GM12892 (cell line): ENCODE data around the gene DDRGK1.

Experiments
- DNase-seq: peaks from one replicate; pipeline ENCODE4 v3.0.0; 2011; ENCODE audit not compliant: insufficient read length
- FAIRE-seq: peaks from 2 replicates; lab custom pipeline; 2011; peaks lifted over from hg19 to GRCh38; lab: Jason Lieb, UNC
- POLR2A ChIP-seq: IDR thresholded peaks from 2 replicates; pipeline ENCODE4 v1.6.1; 2011; ENCODE audit warnings: low read depth, low read length, control low read depth
- POLR2AphosphoS5 ChIP-seq: IDR thresholded peaks from 2 replicates; pipeline ENCODE4 v1.6.1; 2011; ENCODE audit warnings: low read depth, low read length, control low read depth
- TAF1 ChIP-seq: IDR thresholded peaks from 2 replicates; pipeline ENCODE4 v1.6.1; 2011; ENCODE audit warnings: low read depth, mild to moderate bottlenecking, control low read depth, low read length, borderline replicate concordance

DDRGK1 gene

DNA sequence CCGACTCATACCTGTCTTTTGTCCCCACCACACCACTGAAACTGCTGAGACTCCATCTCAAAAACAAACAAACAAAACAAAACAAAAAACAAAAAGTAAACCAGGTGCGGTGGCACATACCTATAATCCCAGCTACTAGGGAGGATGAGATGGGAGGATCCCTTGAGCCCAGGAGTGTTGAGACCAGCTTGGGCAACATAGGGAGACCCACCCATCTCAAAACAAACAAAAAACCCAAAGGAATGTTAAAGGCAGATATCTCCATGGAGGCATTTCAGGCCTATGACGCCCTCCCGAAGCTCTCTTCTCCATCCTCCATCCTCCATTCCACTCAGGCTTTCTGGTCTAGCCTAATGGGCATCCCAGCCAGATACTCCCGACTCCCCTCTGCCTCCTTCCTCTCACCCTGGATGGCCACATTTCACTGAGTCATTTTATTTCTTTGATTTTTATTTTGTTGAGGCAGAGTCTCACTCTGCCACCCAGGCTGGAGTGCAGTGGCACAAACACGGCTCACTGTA, 37.8 kb upstream of the DDRGK1 start:
- no peak for TF ChIP-seq TAF1
- TF ChIP-seq POLR2AphosphoS5 = no peak
- no peak for TF ChIP-seq POLR2A
- DNase-seq (no peak), FAIRE-seq (no peak)

DNA sequence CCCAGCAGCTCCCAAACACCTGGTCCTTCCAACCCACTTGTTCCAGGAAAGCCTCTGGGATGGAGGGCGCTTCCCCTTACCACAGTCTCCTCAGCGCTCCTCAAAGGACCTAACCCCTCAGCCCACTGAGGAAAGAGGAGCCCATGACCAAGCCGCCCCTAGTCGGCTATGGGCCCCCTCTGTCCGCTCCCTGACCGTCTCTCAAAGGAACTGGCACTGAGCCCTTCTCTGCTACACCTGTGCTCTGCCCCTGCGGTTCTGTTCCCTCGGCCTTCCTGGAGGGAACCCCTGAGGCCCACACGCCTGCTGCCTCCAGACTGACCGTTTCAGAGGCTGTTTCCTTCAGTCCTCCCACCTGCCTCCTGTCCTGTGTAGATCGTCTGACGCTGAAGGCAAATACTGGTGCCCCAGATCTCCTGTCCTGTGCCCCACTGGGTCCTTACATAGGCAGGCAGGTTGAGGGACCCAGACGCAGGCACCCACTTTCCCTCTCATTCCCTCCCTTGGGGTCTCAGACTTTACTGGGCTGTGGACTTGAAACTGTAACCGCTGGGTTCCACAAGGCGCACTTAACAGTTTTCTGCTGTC, 36.4 kb upstream of the DDRGK1 start:
- FAIRE-seq = no peak
- no peak for TF ChIP-seq POLR2A
- TF ChIP-seq TAF1 = no peak
- no peak for TF ChIP-seq POLR2AphosphoS5
- DNase-seq = no peak

DNA sequence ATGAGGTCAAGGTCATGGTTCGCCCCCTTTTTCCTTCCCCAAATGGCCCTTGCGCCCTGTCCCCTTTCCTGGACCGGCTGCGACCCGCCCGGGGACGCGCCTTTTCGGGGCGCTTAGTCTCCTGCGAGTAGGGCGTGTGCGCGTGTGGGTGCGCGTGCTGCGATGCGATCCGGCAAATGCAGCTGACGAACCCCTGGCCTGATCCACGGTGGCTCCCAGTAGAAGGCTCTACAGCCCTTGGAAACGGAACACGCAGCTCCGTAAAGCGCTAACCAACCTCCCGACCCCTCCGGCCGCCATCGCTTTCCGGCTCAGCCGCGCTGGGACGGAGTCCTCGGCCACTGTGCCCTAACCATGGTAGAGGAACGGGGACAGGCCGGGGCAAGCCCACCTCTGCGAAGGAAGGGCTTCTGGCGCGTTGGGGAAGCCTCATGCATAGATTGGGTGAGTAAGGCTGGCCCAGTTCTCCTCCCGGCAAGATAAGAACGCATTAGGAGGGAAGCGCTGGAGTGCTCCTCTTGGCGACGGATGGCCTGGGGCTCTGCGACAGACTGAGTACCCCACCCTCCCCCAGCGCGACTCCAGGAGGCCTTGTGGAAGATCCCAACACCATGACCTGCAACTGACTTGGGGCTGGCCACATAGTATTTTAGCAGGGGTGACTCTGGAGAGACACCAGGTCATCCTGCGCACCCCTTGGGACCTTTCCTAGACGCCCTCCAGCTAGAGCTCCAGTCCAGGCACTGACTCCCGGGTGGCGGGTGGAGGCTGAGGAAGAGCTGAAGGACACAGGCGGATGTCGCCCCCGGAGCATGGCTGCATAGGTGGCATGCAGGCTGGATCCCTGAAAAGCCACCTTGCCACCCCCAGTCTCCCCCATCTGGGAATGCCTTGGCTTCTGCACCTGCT, 35.6 kb upstream of the DDRGK1 start:
- DNase-seq = no peak
- TF ChIP-seq TAF1 (no peak), POLR2AphosphoS5 (no peak), POLR2A (no peak)
- FAIRE-seq = no peak

DNA sequence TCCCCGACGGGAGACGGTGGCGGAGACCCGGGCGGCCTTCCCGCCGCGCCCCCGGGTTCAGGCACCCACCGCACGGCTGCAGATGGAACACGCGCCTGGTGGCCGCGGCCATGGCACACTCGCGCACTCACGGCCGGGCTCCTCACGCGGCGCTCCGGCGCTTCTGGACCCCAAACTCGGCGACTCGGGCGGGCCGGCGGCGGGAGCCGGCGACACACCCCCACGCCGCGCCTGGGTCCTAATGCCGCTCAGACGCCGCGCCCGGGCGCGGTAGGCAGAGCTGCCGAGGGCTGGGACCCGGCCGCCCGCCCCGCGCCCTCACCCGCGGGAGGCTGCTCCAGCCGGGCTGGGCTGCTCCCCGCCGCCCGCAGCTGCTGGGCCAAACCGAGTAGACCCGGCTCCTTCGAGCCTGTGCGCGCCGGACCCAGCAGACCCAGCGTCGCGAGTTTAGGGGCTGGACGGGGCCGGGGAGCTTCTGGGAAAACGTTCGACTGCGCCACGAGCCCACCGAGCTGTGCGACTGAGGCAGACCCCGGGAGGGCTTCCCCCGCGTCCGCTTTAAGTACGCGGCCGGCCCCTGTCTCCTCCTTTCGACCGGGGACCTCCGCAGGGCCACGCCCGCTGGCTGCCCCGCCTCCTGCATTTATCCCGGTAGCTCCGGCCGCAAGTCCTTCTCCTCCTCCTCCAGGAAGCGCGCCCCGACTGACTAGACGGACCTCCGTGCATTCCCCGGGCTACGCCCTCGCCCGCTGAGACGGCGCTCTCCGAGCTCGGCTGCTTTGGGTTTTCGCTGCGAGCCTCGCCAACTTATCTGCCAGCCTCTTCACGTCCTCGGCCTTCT, 34.8 kb upstream of the DDRGK1 start, which contains the start of gene SLC4A11:
SLC4A11 (minus strand) TSS at position 165 of the 841 bp plus-strand sequence; CDS start at position 112, 53 bp downstream.
- DNase-seq (peak; percentile 78), FAIRE-seq (no peak)
- no peak for TF ChIP-seq POLR2AphosphoS5
- TF ChIP-seq POLR2A = no peak
- no peak for TF ChIP-seq TAF1

DNA sequence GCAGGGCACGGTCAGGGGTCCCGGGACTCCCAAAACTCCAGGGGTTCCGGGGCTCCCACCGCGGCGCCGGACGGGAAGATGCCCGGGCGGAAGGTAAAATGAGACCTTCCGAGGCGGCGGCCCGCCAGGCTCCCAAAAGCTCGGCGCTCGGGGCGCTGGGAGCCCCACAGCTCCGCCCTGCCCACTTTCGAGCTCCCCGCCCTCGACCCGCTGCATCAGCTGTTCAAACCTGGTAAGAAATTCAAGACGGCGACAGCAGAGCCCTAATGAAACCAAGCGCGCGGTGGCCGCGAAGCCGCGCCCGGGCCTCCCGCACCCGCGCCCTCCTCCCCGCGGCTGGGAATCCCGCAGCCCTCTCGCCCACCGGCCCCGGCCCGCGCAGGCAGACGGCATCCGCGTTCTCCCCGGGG, 34.1 kb upstream of the DDRGK1 start:
- no peak for TF ChIP-seq TAF1
- TF ChIP-seq POLR2AphosphoS5 = no peak
- TF ChIP-seq POLR2A = no peak
- FAIRE-seq (no peak), DNase-seq (peak; percentile 67)

DNA sequence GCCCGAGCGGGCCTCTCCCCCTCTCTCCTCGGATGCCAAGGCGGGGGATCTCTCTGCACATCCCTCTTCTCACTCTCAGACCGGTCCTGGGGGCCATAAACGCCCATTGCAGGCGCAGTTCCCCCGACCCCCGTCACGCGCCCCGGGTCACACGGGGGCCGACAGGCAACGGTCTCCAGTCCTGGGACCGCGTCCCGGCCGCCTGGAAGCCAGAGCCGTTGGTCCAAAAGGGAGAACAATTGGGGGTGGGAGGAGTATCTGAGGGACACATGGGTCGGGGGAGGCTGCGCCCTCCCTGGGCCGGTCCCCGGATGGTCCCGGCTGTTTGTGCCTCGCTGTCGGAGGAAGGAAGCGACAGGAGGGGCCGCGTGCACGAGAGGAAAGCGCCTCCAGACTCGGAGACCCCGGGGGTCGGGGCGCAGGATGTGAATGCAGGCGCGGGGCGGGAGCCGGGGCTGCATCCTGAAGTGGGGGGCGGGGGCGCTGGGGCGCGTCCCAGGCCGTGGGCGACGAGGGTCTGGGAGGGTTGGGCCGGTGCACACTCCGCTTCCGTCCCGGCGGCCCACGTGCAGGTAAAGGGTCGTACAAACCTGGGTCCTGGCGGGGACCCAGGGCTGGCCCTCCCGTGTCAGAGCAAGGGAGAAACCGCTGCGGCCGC, 33.6 kb upstream of the DDRGK1 start:
- FAIRE-seq (no peak), DNase-seq (no peak)
- TF ChIP-seq POLR2A (no peak), TAF1 (no peak), POLR2AphosphoS5 (no peak)

DNA sequence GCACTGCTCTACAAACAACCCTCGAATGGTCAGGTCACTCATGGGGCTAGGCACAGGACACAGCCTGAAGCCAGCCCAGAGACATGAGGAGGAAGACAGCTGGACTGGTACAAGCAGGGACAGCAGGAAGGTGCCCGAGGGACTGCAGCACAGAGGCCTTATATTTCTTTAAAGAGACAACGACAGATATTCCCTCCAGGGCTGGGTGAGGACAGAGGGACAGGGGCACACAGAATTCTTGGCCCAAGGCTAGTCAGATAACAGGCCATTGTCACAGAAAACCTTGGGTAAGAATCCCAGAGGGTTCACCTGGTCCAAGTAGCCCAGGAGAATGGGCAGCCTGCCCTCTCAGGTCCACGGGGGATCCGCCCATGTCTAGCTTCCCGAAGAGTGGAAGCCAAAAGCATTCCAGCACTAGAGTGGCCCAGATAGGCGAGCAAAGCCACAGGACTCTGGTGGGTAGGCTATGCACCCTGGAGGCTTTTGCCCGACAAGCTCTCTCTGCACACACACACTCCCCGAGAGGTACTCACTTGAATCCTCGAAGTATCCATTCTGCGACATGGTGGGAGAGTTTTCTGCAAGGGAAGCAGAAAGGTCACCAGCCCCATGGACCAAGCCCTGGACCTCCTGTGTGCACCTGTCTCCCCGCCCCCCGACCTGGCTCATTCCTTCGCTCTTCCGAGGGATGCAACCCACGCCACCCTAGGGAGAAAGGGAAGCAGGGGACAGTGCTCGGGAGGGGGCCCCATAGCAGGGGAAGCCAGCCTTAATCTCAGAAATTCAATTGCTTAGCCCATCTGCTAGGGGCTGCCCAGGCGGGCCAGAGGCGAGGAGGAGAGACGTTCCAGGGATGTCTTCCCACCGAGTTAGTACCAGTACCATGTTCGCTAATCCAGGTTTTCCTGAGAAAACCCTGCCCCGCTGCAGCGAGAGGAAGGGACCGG, 32.8 kb upstream of the DDRGK1 start:
- TF ChIP-seq POLR2AphosphoS5 (no peak), POLR2A (no peak), TAF1 (no peak)
- FAIRE-seq (no peak), DNase-seq (no peak)

DNA sequence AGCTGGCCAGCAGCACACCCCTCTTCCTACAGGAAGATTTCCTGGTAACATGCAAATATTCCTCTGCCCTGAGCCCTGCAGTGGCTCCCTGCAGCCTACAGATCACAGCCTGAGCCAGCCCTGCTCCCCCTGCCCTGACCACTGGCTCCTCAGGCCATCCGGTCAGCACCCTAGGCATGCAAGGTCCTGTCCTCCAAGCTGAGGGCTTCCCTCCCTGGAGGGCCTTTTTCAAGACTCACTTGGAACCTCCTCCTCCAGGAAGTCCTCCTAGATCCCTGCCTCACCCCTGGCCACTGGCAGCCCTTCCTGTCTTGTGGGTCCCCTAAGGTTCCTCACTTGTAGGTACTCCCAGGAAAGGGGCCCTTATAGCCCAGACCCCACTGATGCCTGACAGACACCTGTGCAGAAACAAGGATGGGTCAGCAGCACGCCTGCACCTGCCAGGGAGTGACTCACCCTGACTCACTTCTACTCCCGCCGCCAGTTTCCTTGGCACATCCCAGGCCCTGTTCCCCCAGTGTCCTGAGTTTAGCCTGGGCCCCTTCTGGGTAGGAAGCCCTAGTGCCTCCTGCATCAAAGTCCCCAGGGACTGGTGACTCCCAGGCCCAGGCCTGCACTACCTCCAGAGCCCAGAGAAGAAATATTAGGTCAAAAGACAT, 31.3 kb upstream of the DDRGK1 start:
- no peak for DNase-seq
- FAIRE-seq = no peak
- no peak for TF ChIP-seq POLR2AphosphoS5
- TF ChIP-seq POLR2A = no peak
- no peak for TF ChIP-seq TAF1

DNA sequence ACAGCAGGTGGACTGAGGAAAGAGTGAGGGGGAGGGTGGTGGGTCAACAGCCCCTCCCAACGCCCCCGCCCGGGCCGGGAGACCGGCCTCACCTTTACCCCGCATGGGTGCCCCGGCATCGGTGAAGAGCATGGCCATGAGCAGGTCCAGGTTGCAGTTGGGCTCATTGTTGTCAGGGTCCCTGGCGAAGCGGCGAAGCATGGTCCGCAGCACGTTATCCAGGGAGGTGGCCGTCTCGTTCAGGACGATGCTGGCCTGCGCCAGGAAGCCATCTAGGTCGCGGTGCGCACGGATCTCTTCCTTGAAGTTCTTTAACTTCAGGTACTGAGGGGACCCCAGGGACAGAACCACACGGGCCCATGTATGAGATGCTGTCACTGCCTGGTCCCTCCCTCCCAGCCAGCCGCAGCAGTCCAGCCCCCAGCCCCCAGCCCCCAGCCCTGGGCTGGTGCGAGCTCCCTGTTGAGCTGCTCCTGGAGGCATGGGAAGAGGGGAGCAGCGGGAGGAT, 29.6 kb upstream of the DDRGK1 start:
- no peak for FAIRE-seq
- no peak for DNase-seq
- TF ChIP-seq TAF1 (no peak), POLR2AphosphoS5 (no peak)
